Glutamatergic neuron (in vitro differentiated cells): ENCODE results near the gene CFAP61. TPM values are rescaled to one million over a fixed set of nuclear protein-coding genes. Genes with fewer than 3 reads are reported as not detected.

Experiments used
- DNase-seq: peaks from one replicate; pipeline ENCODE4 v3.0.0; 2022
- H3K27ac Mint-ChIP-seq: one replicate; pipeline ENCODE4 v1.8.0; 2020; ENCODE audit warnings: mild to moderate bottlenecking, mixed read lengths, inconsistent platforms; ENCODE audit not compliant: unreplicated experiment
- H3K27me3 Mint-ChIP-seq: one replicate; pipeline ENCODE4 v1.8.0; 2020; ENCODE audit warnings: mild to moderate bottlenecking, moderate library complexity, mixed read lengths, inconsistent platforms; ENCODE audit not compliant: unreplicated experiment
- H3K36me3 Mint-ChIP-seq: one replicate; pipeline ENCODE4 v1.8.0; 2020; ENCODE audit warnings: mild to moderate bottlenecking, mixed read lengths, inconsistent platforms; ENCODE audit not compliant: unreplicated experiment
- H3K4me1 Mint-ChIP-seq: one replicate; pipeline ENCODE4 v1.8.0; 2020; ENCODE audit warnings: mild to moderate bottlenecking, low read depth, mixed read lengths, inconsistent platforms; ENCODE audit not compliant: unreplicated experiment
- H3K4me3 Mint-ChIP-seq: one replicate; pipeline ENCODE4 v1.8.0; 2020; ENCODE audit warnings: mild to moderate bottlenecking, mixed read lengths, inconsistent platforms; ENCODE audit not compliant: unreplicated experiment
- H3K9me3 Mint-ChIP-seq: one replicate; pipeline ENCODE4 v1.8.0; 2020; ENCODE audit warnings: mild to moderate bottlenecking, moderate library complexity, mixed read lengths, inconsistent platforms; ENCODE audit not compliant: unreplicated experiment
- CTCF ChIP-seq: fragments of 200-600 bp; sonication (generic); IDR thresholded peaks from one replicate; pipeline ENCODE4 v1.5.0; 2021; ENCODE audit not compliant: partially characterized antibody, unreplicated experiment
- total RNA-seq: library from RNA; stranded (reverse); fragmentation: NEBNext Ultra II Directional; extraction: Animal tissue kit (Norgen Biotek cat#: 25700); gene quantifications from one replicate; pipeline ENCODE4 v1.2.1, GENCODE V29; 2021; ENCODE audit not compliant: unreplicated experiment

CFAP61 gene
- total RNA-seq, 1 donor from 2014 or later = 5.0 TPM

- no peak overlapping the region for H3K27ac Mint-ChIP-seq
- H3K4me1 Mint-ChIP-seq = peaks cover 20% of the 10 kb centered on the region
- peaks cover 8% of the 10 kb centered on the region for H3K9me3 Mint-ChIP-seq
- no peak overlapping the region for H3K4me3 Mint-ChIP-seq
- peaks cover 11% of the 10 kb centered on the region for H3K36me3 Mint-ChIP-seq
- DNase-seq = no peak
- TF ChIP-seq CTCF = no peak
- H3K27me3 Mint-ChIP-seq = peaks cover 3% of the 10 kb centered on the region
These were observed 202.8 kb downstream of the CFAP61 start for GRCh38 chr20:20255099-20255498.

- DNase-seq = no peak
- Mint-ChIP-seq H3K36me3 (peaks cover 6% of the 10 kb centered on the region), H3K4me3 (no peak overlapping the region), H3K4me1 (peaks cover 3% of the 10 kb centered on the region), H3K27me3 (peaks cover 3% of the 10 kb centered on the region), H3K9me3 (no peaks in the 10 kb centered on the region), H3K27ac (no peak overlapping the region)
- TF ChIP-seq CTCF = no peak
These were observed 207.2 kb downstream of the CFAP61 start for GRCh38 chr20:20259533-20259932.

GRCh38 chr20:20261159-20261558 is 208.8 kb downstream of the CFAP61 start:
- H3K27me3 Mint-ChIP-seq = peaks cover 3% of the 10 kb centered on the region
- H3K4me1 Mint-ChIP-seq = no peaks in the 10 kb centered on the region
- H3K27ac Mint-ChIP-seq = no peak overlapping the region
- TF ChIP-seq CTCF = no peak
- DNase-seq = no peak
- no peak overlapping the region for H3K4me3 Mint-ChIP-seq
- no peaks in the 10 kb centered on the region for H3K36me3 Mint-ChIP-seq
- no peaks in the 10 kb centered on the region for H3K9me3 Mint-ChIP-seq

- no peak for DNase-seq
- Mint-ChIP-seq H3K27ac (no peak overlapping the region), H3K4me1 (peaks cover 2% of the 10 kb centered on the region), H3K36me3 (no peaks in the 10 kb centered on the region), H3K9me3 (no peaks in the 10 kb centered on the region), H3K4me3 (no peak overlapping the region), H3K27me3 (no peaks in the 10 kb centered on the region)
- no peak for TF ChIP-seq CTCF
These were observed 212.9 kb downstream of the CFAP61 start for GRCh38 chr20:20265210-20265609.

- H3K27me3 Mint-ChIP-seq = no peaks in the 10 kb centered on the region
- no peaks in the 10 kb centered on the region for H3K36me3 Mint-ChIP-seq
- no peak for DNase-seq
- H3K4me3 Mint-ChIP-seq = no peak overlapping the region
- no peaks in the 10 kb centered on the region for H3K9me3 Mint-ChIP-seq
- H3K4me1 Mint-ChIP-seq = peaks cover 2% of the 10 kb centered on the region
- no peak overlapping the region for H3K27ac Mint-ChIP-seq
- TF ChIP-seq CTCF = no peak
These were observed 214.2 kb downstream of the CFAP61 start for GRCh38 chr20:20266552-20266951.
